Rectal smooth muscle tissue (tissue), 1 donor: Measurements from ENCODE around the gene SOX14.

Source experiments
- H3K27ac ChIP-seq: one replicate; pipeline ENCODE4 v1.7.0; 2013; ENCODE audit warnings: low read depth, low read length, inconsistent platforms
- H3K27me3 ChIP-seq: one replicate; pipeline ENCODE4 v1.7.0; 2013; ENCODE audit warnings: low read length; ENCODE audit not compliant: control insufficient read depth, insufficient read depth
- H3K36me3 ChIP-seq: one replicate; pipeline ENCODE4 v1.7.0; 2013; ENCODE audit warnings: low read length; ENCODE audit not compliant: control insufficient read depth, insufficient read depth
- H3K4me1 ChIP-seq: one replicate; pipeline ENCODE4 v1.7.0; 2013; ENCODE audit warnings: low read length; ENCODE audit not compliant: control insufficient read depth, insufficient read depth
- H3K4me3 ChIP-seq: one replicate; pipeline ENCODE4 v1.7.0; 2013; ENCODE audit warnings: low read length
- H3K9ac ChIP-seq: one replicate; pipeline ENCODE4 v1.7.0; 2013; ENCODE audit warnings: low read length

Gene SOX14

GRCh38 chr3:137764001-137764433 is at the start of gene SOX14:
Gene SOX14, plus strand, starts transcription at chr3:137764315. Its CDS starts 470 bp downstream, at chr3:137764785.
- Histone ChIP-seq H3K4me1 (no peaks in the 10 kb centered on the region), H3K4me3 (peak within 1 kb of the TSS; percentile 19)

GRCh38 chr3:137714551-137714950 is 49.6 kb upstream of the SOX14 start:
- H3K27me3 ChIP-seq = no peaks in the 10 kb centered on the region
- H3K4me1 ChIP-seq = no peaks in the 10 kb centered on the region
- no peaks in the 10 kb centered on the region for H3K36me3 ChIP-seq
- H3K4me3 ChIP-seq = no peak overlapping the region
- no peak overlapping the region for H3K9ac ChIP-seq
- H3K27ac ChIP-seq = no peak overlapping the region

More at GRCh38 chr3:137764001-137764433, at the start of gene SOX14:
- H3K27me3 ChIP-seq = peaks cover 49% of the 10 kb centered on the region
- H3K36me3 ChIP-seq = no peaks in the 10 kb centered on the region
- H3K27ac ChIP-seq = no peak within 1 kb of the TSS
- H3K9ac ChIP-seq = no peak within 1 kb of the TSS

DNA sequence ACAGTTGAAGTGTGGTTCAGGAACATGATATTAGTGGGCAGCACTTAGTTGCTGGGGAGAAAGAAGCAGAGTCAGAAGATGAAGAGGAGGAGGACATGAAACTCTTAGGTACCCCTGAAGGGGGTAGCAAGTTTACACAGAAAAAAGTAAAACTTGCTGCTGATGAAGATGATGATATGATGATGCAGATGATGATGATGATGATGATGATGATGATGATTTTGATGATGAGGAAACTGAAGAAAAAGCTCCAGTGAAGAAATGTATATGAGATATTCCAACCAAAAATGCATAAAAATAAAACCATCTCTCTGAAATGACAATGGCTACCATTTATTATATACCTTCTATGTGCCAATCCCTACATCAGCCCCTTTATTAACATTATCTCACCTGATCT is 39.9 kb upstream of the SOX14 start:
- no peak overlapping the region for H3K27ac ChIP-seq
- no peaks in the 10 kb centered on the region for H3K4me1 ChIP-seq
- no peaks in the 10 kb centered on the region for H3K27me3 ChIP-seq
- H3K36me3 ChIP-seq = no peaks in the 10 kb centered on the region
- no peak overlapping the region for H3K4me3 ChIP-seq
- H3K9ac ChIP-seq = no peak overlapping the region

DNA sequence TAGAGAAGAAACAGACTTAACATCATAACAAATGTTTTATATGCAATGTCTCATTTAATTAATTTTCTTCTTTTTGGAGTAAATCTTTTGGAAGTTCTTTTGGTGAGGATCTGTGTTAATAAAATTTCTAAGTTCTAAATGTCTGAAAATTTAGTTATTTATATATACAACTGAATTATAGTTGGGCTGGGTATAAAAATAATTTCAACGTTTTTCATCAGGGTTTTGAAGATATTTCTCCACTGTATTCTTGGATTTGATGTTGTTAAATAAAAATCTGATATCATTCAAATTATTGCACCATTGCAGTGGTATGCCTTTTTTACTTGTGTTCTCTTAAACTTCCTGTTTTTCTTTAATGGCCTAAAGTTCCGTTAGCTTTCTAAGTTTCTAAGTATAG is 26.9 kb upstream of the SOX14 start:
- no peak overlapping the region for H3K9ac ChIP-seq
- no peak overlapping the region for H3K4me3 ChIP-seq
- H3K36me3 ChIP-seq = no peaks in the 10 kb centered on the region
- H3K4me1 ChIP-seq = no peaks in the 10 kb centered on the region
- no peak overlapping the region for H3K27ac ChIP-seq
- no peaks in the 10 kb centered on the region for H3K27me3 ChIP-seq

DNA sequence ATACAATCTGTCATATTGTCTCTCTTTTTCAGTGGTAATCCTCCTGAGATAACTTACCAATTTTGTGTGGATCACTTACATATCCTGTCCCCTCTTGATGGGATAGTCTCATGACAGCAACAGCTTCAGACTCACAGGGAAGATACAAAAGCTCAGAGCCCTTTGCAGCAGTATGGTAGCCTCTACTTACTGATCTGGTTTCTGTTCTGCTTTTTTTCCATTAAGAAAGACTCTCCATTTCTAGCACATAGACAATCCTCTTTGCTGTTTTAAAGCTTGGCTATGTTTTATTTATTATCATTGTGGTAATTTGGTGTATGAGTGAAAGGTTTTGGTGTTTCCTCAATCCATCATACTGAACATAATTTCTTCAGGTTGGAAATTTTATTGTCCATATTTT is 25.4 kb upstream of the SOX14 start:
- no peaks in the 10 kb centered on the region for H3K4me1 ChIP-seq
- H3K4me3 ChIP-seq = no peak overlapping the region
- no peak overlapping the region for H3K9ac ChIP-seq

GRCh38 chr3:137743608-137744007 is 20.5 kb upstream of the SOX14 start:
- Histone ChIP-seq H3K4me3 (no peak overlapping the region), H3K27ac (no peak overlapping the region), H3K36me3 (no peaks in the 10 kb centered on the region), H3K9ac (no peak overlapping the region), H3K27me3 (no peaks in the 10 kb centered on the region), H3K4me1 (no peaks in the 10 kb centered on the region)

More for the DNA sequence above, 25.4 kb upstream of the SOX14 start:
- Histone ChIP-seq H3K27ac (no peak overlapping the region), H3K36me3 (no peaks in the 10 kb centered on the region), H3K27me3 (no peaks in the 10 kb centered on the region)

GRCh38 chr3:137746808-137747207 is 17.3 kb upstream of the SOX14 start:
- no peaks in the 10 kb centered on the region for H3K4me1 ChIP-seq
- no peaks in the 10 kb centered on the region for H3K36me3 ChIP-seq
- no peak overlapping the region for H3K27ac ChIP-seq
- no peak overlapping the region for H3K9ac ChIP-seq
- H3K4me3 ChIP-seq = no peak overlapping the region
- no peaks in the 10 kb centered on the region for H3K27me3 ChIP-seq

DNA sequence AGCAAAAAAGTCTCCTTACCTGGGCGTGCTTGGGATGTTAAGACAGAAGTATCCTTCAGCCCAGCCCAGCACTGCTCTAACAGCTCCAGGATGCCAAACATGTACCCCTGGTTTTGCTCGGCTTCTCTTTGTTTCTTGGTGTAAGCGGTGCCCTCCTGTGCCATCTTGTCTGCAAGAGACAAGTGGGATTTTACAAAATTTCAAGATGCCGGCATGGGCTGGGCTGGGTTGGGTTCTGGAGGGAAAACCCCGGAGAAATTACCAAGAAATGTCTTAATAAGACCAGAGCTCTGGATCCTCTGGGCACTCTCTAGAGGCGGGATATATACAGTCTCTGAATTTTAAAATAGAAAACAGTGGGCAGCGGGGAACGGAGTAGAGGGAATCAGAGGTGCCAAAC is 4.6 kb upstream of the SOX14 start:
- H3K4me1 ChIP-seq = no peaks in the 10 kb centered on the region
- peaks cover 22% of the 10 kb centered on the region for H3K27me3 ChIP-seq
- no peak overlapping the region for H3K27ac ChIP-seq
- H3K9ac ChIP-seq = no peak overlapping the region
- no peaks in the 10 kb centered on the region for H3K36me3 ChIP-seq
- H3K4me3 ChIP-seq = no peak overlapping the region

- H3K4me1 ChIP-seq = no peaks in the 10 kb centered on the region
- H3K36me3 ChIP-seq = no peaks in the 10 kb centered on the region
- H3K27ac ChIP-seq = no peak overlapping the region
- peaks cover 30% of the 10 kb centered on the region for H3K27me3 ChIP-seq
- no peak overlapping the region for H3K4me3 ChIP-seq
- no peak overlapping the region for H3K9ac ChIP-seq
These were observed 3.6 kb upstream of the SOX14 start for GRCh38 chr3:137760341-137761098.

- no peak overlapping the region for H3K4me3 ChIP-seq
- no peaks in the 10 kb centered on the region for H3K36me3 ChIP-seq
- no peaks in the 10 kb centered on the region for H3K4me1 ChIP-seq
- H3K27me3 ChIP-seq = peaks cover 32% of the 10 kb centered on the region
- no peak overlapping the region for H3K27ac ChIP-seq
- H3K9ac ChIP-seq = no peak overlapping the region
These were observed 3.0 kb upstream of the SOX14 start for GRCh38 chr3:137761099-137761562.

- H3K4me3 ChIP-seq = no peak overlapping the region
- H3K36me3 ChIP-seq = no peaks in the 10 kb centered on the region
- no peak overlapping the region for H3K9ac ChIP-seq
- H3K27me3 ChIP-seq = peaks cover 36% of the 10 kb centered on the region
- H3K27ac ChIP-seq = no peak overlapping the region
- H3K4me1 ChIP-seq = no peaks in the 10 kb centered on the region
These were observed 2.3 kb upstream of the SOX14 start for GRCh38 chr3:137761563-137762503.
